Erythroblast (primary cell): ENCODE results near the gene USP48.

Experiments
- GATA1 ChIP-seq: IDR thresholded peaks from 2 replicates; pipeline ENCODE4 v1.6.1; 2011; ENCODE audit warnings: low read depth, mild to moderate bottlenecking, control low read depth, low read length, moderate library complexity
- POLR2A ChIP-seq: IDR thresholded peaks from 2 replicates; pipeline ENCODE4 v1.6.1; 2011; ENCODE audit warnings: mild to moderate bottlenecking, low read length

GRCh38 chr1:21696931-21697330, 86.0 kb downstream of the USP48 start:
- no peak for TF ChIP-seq POLR2A
- no peak for TF ChIP-seq GATA1
